ENCODE measurements around the gene KIF4A. TPM values are rescaled to one million over a fixed set of nuclear protein-coding genes. Genes with fewer than 3 reads are reported as not detected.

The KIF4A gene
- total RNA-seq, 4 donors from 2014 or later = 1.3 to 4.4 (median 1.4) TPM; not detected in 1

DNA sequence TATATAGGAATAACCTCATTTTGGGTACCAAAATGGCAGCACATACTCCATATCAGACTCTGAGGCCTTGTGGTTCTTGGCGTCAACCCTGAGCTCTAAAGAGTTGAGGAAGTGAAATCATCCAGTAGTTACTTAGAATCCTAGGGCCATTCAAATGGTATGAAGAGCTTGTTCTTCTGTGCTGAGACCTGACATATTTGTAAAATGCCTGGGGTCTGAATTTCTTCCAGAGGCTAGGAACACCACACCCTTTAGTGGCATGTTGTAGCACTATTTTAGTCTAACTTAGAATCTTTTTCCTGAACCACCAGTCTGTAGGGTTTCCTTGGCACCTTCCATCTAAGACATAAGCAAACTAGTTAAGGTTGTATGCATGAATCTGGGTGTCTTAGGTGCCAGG, 115.1 kb downstream of the KIF4A start:
- no peaks in the 10 kb centered on the region for H3K36me3 ChIP-seq
- no peak overlapping the region for H3K27ac ChIP-seq
- DNase-seq = no peak
- no peak overlapping the region for H3K4me3 ChIP-seq
- 100% methylated on average over 1 of the region's 1 CpG; no CpG with 5 or more reads in 1 of the 2 donors for WGBS, 2 donors (ENCODE audit: low coverage in 1 of 2)
- in situ Hi-C loops (cut with MboI; ENCODE audit: low pct_ligation_motif_present in 1 of 4, low pct_unique_long_range_greater_than_20kb in 1 of 4, low sequenced_read_pairs in 3 of 4) = loop anchor here in 1 of 4 donors (25.0 kb wide), 1 partner anchor 257 kb away; no protein-coding TSS in a partner anchor
- no peaks in the 10 kb centered on the region for H3K9me3 ChIP-seq
- TF ChIP-seq POLR2AphosphoS5 (IDR thresholded peaks at IDR 0.05) (no peak), EP300 (IDR thresholded peaks at IDR 0.05; ENCODE audit: low read depth) (no peak), POLR2A (IDR thresholded peaks at IDR 0.05) (no peak)
- TF ChIP-seq, protein P1, sequence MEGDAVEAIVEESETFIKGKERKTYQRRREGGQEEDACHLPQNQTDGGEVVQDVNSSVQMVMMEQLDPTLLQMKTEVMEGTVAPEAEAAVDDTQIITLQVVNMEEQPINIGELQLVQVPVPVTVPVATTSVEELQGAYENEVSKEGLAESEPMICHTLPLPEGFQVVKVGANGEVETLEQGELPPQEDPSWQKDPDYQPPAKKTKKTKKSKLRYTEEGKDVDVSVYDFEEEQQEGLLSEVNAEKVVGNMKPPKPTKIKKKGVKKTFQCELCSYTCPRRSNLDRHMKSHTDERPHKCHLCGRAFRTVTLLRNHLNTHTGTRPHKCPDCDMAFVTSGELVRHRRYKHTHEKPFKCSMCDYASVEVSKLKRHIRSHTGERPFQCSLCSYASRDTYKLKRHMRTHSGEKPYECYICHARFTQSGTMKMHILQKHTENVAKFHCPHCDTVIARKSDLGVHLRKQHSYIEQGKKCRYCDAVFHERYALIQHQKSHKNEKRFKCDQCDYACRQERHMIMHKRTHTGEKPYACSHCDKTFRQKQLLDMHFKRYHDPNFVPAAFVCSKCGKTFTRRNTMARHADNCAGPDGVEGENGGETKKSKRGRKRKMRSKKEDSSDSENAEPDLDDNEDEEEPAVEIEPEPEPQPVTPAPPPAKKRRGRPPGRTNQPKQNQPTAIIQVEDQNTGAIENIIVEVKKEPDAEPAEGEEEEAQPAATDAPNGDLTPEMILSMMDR (IDR thresholded peaks at IDR 0.05) = no peak
- H3K4me1 ChIP-seq = no peaks in the 10 kb centered on the region
- intact Hi-C loops (cut with DNase I; ENCODE audit: low total_unique reads) = no loop called here
- H3K27me3 ChIP-seq = no peaks in the 10 kb centered on the region

DNA sequence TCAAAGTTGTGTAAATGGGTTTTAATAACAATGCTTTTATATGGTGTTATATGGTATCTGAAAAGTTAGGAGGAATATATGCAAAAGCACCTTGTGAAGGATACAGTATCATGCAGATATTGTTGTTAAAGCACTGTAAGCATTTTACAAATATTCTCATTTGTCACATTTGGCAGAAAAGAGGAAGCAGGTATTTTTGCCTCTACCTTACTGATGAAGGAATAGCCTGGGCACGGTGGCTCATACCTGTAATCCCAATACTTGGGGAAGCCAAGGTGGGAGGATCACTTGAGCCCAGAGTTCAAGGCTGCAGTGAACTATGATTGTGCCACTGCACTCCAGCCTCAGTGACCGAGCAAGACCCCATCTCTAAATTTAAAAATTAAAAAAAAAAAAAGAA, 121.0 kb downstream of the KIF4A start:
- intact Hi-C loops (cut with DNase I; ENCODE audit: low total_unique reads) (no loop called here), in situ Hi-C loops (cut with MboI; ENCODE audit: low pct_ligation_motif_present in 1 of 4, low pct_unique_long_range_greater_than_20kb in 1 of 4, low sequenced_read_pairs in 3 of 4) (loop anchor here in 1 of 4 donors (25.0 kb wide), 1 partner anchor 251 kb away; no protein-coding TSS in a partner anchor)
- TF ChIP-seq, protein P1 (IDR thresholded peaks at IDR 0.05) = no peak
- TF ChIP-seq POLR2A (IDR thresholded peaks at IDR 0.05) = no peak
- no peak for TF ChIP-seq EP300 (IDR thresholded peaks at IDR 0.05; ENCODE audit: low read depth)
- no peak for TF ChIP-seq POLR2AphosphoS5 (IDR thresholded peaks at IDR 0.05)
- Histone ChIP-seq H3K9me3 (no peaks in the 10 kb centered on the region), H3K4me3 (no peak overlapping the region), H3K27me3 (no peaks in the 10 kb centered on the region), H3K27ac (no peak overlapping the region), H3K4me1 (no peaks in the 10 kb centered on the region), H3K36me3 (no peaks in the 10 kb centered on the region)
- DNase-seq = no peak
- 67 to 83% methylated on average over 2 of the region's 2 CpGs for WGBS, 2 donors (ENCODE audit: low coverage in 1 of 2)

DNA sequence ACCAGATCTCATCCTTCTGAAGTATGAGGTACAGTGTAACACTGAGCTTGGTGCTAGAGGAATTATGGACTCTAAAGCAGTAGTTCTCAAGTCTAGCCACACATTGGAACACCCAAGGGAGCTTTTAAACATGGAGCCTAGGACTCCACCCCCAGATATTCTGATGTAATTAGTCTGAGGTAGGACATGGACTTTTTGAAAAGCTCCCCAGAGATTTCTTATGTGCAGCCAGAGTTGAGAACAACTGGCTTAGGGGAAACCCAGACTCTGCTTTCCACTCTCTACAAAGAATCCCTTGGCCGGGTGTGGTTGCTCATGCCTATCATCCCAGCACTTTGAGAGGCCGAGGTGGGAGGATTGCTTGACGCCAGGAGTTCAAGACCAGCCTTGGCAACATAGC, 121.6 kb downstream of the KIF4A start:
- Histone ChIP-seq H3K4me3 (no peak overlapping the region), H3K27me3 (no peaks in the 10 kb centered on the region), H3K27ac (no peak overlapping the region), H3K36me3 (no peaks in the 10 kb centered on the region), H3K9me3 (no peaks in the 10 kb centered on the region), H3K4me1 (no peaks in the 10 kb centered on the region)
- intact Hi-C loops (cut with DNase I; ENCODE audit: low total_unique reads) = no loop called here
- 94% methylated on average over 3 of the region's 3 CpGs; no CpG with 5 or more reads in 1 of the 2 donors for WGBS, 2 donors (ENCODE audit: low coverage in 1 of 2)
- in situ Hi-C loops (cut with MboI; ENCODE audit: low pct_ligation_motif_present in 1 of 4, low pct_unique_long_range_greater_than_20kb in 1 of 4, low sequenced_read_pairs in 3 of 4) = loop anchor here in 1 of 4 donors (25.0 kb wide), 1 partner anchor 251 kb away; no protein-coding TSS in a partner anchor
- DNase-seq = no peak
- TF ChIP-seq EP300 (IDR thresholded peaks at IDR 0.05; ENCODE audit: low read depth) (no peak), POLR2AphosphoS5 (IDR thresholded peaks at IDR 0.05) (no peak), POLR2A (IDR thresholded peaks at IDR 0.05) (no peak)
- TF ChIP-seq, protein P1 (IDR thresholded peaks at IDR 0.05) = no peak

DNA sequence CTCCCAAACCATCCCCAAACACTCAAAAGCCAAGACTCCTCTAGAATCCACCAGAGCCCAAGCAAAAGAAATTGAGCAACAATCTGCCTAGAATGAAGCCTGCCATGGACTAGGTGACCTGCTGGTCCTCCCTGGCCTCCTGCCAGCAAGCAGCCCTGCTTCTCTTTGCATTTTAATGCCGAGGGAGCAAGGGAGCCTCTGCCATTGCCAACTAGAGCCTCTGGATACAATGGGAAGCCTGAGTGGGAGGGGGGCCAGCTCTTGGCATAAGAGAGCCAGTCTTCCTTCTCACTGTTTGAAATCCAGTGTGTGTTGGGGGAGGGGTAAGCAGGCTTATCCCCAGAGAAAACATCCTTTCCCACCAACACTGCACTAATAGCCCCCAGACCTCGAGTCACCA, 131.7 kb downstream of the KIF4A start:
- no peaks in the 10 kb centered on the region for H3K36me3 ChIP-seq
- intact Hi-C loops (cut with DNase I; ENCODE audit: low total_unique reads) = no loop called here
- DNase-seq = no peak
- no peak for TF ChIP-seq POLR2A (IDR thresholded peaks at IDR 0.05)
- TF ChIP-seq, protein P1 (IDR thresholded peaks at IDR 0.05) = no peak
- no peak for TF ChIP-seq POLR2AphosphoS5 (IDR thresholded peaks at IDR 0.05)
- TF ChIP-seq EP300 (IDR thresholded peaks at IDR 0.05; ENCODE audit: low read depth) = no peak
- H3K9me3 ChIP-seq = no peaks in the 10 kb centered on the region
- 44% methylated on average over 2 of the region's 2 CpGs; no CpG with 5 or more reads in 1 of the 2 donors for WGBS, 2 donors (ENCODE audit: low coverage in 1 of 2)
- H3K4me3 ChIP-seq = no peak overlapping the region
- H3K27me3 ChIP-seq = no peaks in the 10 kb centered on the region
- no peaks in the 10 kb centered on the region for H3K4me1 ChIP-seq
- no peak overlapping the region for H3K27ac ChIP-seq
- in situ Hi-C loops (cut with MboI; ENCODE audit: low pct_ligation_motif_present in 1 of 4, low pct_unique_long_range_greater_than_20kb in 1 of 4, low sequenced_read_pairs in 3 of 4) = loop anchor here in 1 of 4 donors (25.0 kb wide), 1 partner anchor 241 kb away; no protein-coding TSS in a partner anchor
